PC-9 (cell line): ENCODE data around the gene FBN1. TPM values are rescaled to one million over a fixed set of nuclear protein-coding genes. Genes with fewer than 3 reads are reported as not detected.

ENCODE experiments used
- BruUV-seq: library from RNA; stranded (reverse); fragments of 400-500 nt; replicated peaks from 2 replicates; lab custom pipeline; 2021; lab: Mats Ljungman, UMichigan
- CTCF ChIA-PET: fragments of 300-600 bp; sonication (Branson Sonifier 250); formaldehyde crosslinking; loops from one replicate; lab custom pipeline; 2022; ENCODE audit warnings: antibody characterized with exemption; lab: Charles Lee
- POLR2A ChIA-PET: fragments of 300-600 bp; sonication (Branson Sonifier 250); formaldehyde crosslinking; loops from one replicate; lab custom pipeline; 2022; ENCODE audit warnings: antibody characterized with exemption; ENCODE audit not compliant: unreplicated experiment; lab: Charles Lee
- DNase-seq, 2 experiments: peaks; one replicate each; pipeline versions ENCODE4 v3.0.0 to v3.0.0-alpha.2; 2015 to 2022; ENCODE audit warnings: mixed read lengths in 1 of 2
- H2AFZ ChIP-seq: fragments of 200-600 bp; sonication (generic); 2 replicates; pipeline ENCODE4 v1.8.1; 2017; ENCODE audit warnings: antibody characterized with exemption
- H3F3A ChIP-seq: fragments of 200-600 bp; sonication (generic); 2 replicates; pipeline ENCODE4 v1.8.1; 2017; ENCODE audit warnings: antibody characterized with exemption, mild to moderate bottlenecking, low read depth; ENCODE audit not compliant: insufficient read depth
- H3K27ac ChIP-seq: fragments of 200-600 bp; sonication (generic); 2 replicates; pipeline ENCODE4 v1.6.1; 2016; ENCODE audit warnings: mixed run types
- H3K27me3 ChIP-seq: fragments of 200-600 bp; sonication (generic); 2 replicates; pipeline ENCODE4 v1.6.1; 2016; ENCODE audit warnings: low read depth, mixed run types; ENCODE audit not compliant: insufficient read depth
- H3K36me3 ChIP-seq: fragments of 200-600 bp; sonication (generic); 2 replicates; pipeline ENCODE4 v1.6.1; 2016; ENCODE audit warnings: low read depth, mixed run types
- H3K4me1 ChIP-seq: fragments of 200-600 bp; sonication (generic); replicated peaks from 2 replicates; pipeline ENCODE4 v1.6.1; 2016; ENCODE audit warnings: mixed run types; ENCODE audit not compliant: insufficient read depth
- H3K4me2 ChIP-seq: fragments of 200-600 bp; sonication (generic); 2 replicates; pipeline ENCODE4 v1.6.1; 2017; ENCODE audit warnings: mixed run types
- H3K4me3 ChIP-seq: fragments of 200-600 bp; sonication (generic); 2 replicates; pipeline ENCODE4 v1.6.1; 2016; ENCODE audit warnings: mixed run types
- H3K79me2 ChIP-seq: fragments of 200-600 bp; sonication (generic); 2 replicates; pipeline ENCODE4 v1.6.1; 2017; ENCODE audit warnings: low read depth, mixed run types
- H3K9me2 ChIP-seq: fragments of 200-600 bp; sonication (generic); 2 replicates; pipeline ENCODE4 v1.8.1; 2017; ENCODE audit warnings: mild to moderate bottlenecking; ENCODE audit not compliant: insufficient read depth
- H3K9me3 ChIP-seq: fragments of 200-600 bp; sonication (generic); 2 replicates; pipeline ENCODE4 v1.8.1; 2016; ENCODE audit warnings: low read depth; ENCODE audit not compliant: insufficient read depth
- H4K20me1 ChIP-seq: fragments of 200-600 bp; sonication (generic); 2 replicates; pipeline ENCODE4 v1.8.1; 2017; ENCODE audit not compliant: insufficient read depth
- CTCF ChIP-seq: fragments of 200-600 bp; sonication (generic); conservative IDR thresholded peaks from 2 replicates; pipeline ENCODE4 v1.6.1; 2017; ENCODE audit warnings: mixed run types, antibody characterized with exemption, mild to moderate bottlenecking, moderate library complexity
- EZH2 ChIP-seq: fragments of 200-600 bp; sonication (generic); IDR thresholded peaks from 2 replicates; pipeline ENCODE4 v1.8.0; 2017; ENCODE audit warnings: antibody characterized with exemption, low read depth
- intact Hi-C: fragments of 100-400 bp; cut with micrococcal nuclease; formaldehyde crosslinking; loops from one replicate; pipeline ENCODE4 v1.10.0; 2022; ENCODE audit not compliant: unreplicated experiment
- total RNA-seq: library from RNA; stranded (reverse); gene quantifications from 2 replicates; pipeline ENCODE4 v1.2.3, GENCODE V29; 2021

Gene FBN1
- total RNA-seq, 1 experiment from 2014 or later = 1.3 TPM

- no peaks in the 10 kb centered on the region for H4K20me1 ChIP-seq
- no peak for TF ChIP-seq CTCF
- no peaks in the 10 kb centered on the region for H3F3A ChIP-seq
- H3K27me3 ChIP-seq = no peaks in the 10 kb centered on the region
- H3K4me3 ChIP-seq = no peak overlapping the region
- H3K79me2 ChIP-seq = no peaks in the 10 kb centered on the region
- POLR2A ChIA-PET = no interaction called here
- intact Hi-C loops = no loop called here
- no peaks in the 10 kb centered on the region for H3K36me3 ChIP-seq
- H3K9me2 ChIP-seq = no peaks in the 10 kb centered on the region
- CTCF ChIA-PET = no interaction called here
- H2AFZ ChIP-seq = no peak overlapping the region
- DNase-seq = no peak
- no peak overlapping the region for H3K4me2 ChIP-seq
- H3K27ac ChIP-seq = no peak overlapping the region
- H3K4me1 ChIP-seq = no peaks in the 10 kb centered on the region
- BruUV-seq = no TSS peak
- H3K9me3 ChIP-seq = no peaks in the 10 kb centered on the region
These were observed 71.7 kb downstream of the FBN1 start for GRCh38 chr15:48573780-48574179.

DNA sequence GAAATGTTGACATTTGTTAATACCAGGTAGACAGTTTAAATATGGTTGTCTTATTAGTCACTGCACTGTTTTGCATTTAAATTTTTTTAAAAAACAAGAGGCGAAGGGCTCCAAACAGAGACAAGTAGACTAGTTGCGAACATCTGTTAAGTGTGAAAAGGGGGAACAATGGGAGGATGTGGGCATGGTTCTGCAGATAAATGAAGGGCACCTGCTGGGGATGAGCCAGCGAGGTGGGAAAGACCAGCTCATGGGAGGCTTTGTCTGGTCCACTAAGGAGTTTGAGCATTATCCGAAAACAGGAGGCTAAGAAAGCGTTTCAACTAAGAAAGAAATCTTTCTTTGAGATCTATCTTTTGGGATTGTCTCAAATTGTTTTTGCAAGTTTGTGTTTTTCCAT lies 72.7 kb downstream of the FBN1 start:
- ChIA-PET POLR2A (no interaction called here), CTCF (no interaction called here)
- intact Hi-C loops = no loop called here
- no peaks in the 10 kb centered on the region for H3K9me3 ChIP-seq
- no peaks in the 10 kb centered on the region for H3K4me1 ChIP-seq
- H3K4me2 ChIP-seq = no peak overlapping the region
- no peaks in the 10 kb centered on the region for H3K79me2 ChIP-seq
- no peak overlapping the region for H3K27ac ChIP-seq
- H3K36me3 ChIP-seq = no peaks in the 10 kb centered on the region
- H3K27me3 ChIP-seq = no peaks in the 10 kb centered on the region
- DNase-seq = no peak
- no peaks in the 10 kb centered on the region for H3F3A ChIP-seq
- H3K9me2 ChIP-seq = no peaks in the 10 kb centered on the region
- H2AFZ ChIP-seq = no peak overlapping the region
- no peaks in the 10 kb centered on the region for H4K20me1 ChIP-seq
- no peak overlapping the region for H3K4me3 ChIP-seq
- TF ChIP-seq EZH2 (no peak), CTCF (no peak)
- no TSS peak for BruUV-seq

GRCh38 chr15:48571510-48571909 lies 74.0 kb downstream of the FBN1 start:
- intact Hi-C loops = no loop called here
- TF ChIP-seq CTCF (no peak), EZH2 (no peak)
- Histone ChIP-seq H3K4me2 (no peak overlapping the region), H3F3A (no peaks in the 10 kb centered on the region), H4K20me1 (no peaks in the 10 kb centered on the region), H3K27me3 (no peaks in the 10 kb centered on the region), H3K36me3 (no peaks in the 10 kb centered on the region), H3K4me3 (no peak overlapping the region), H3K9me3 (no peaks in the 10 kb centered on the region), H3K79me2 (no peaks in the 10 kb centered on the region), H2AFZ (no peak overlapping the region), H3K9me2 (no peaks in the 10 kb centered on the region), H3K27ac (no peak overlapping the region), H3K4me1 (peaks cover 4% of the 10 kb centered on the region; the same call in 1 of the 2 replicates)
- DNase-seq = no peak
- ChIA-PET CTCF (no interaction called here), POLR2A (no interaction called here)
- no TSS peak for BruUV-seq
